Measurements from ENCODE around the gene KRT9. TPM values are rescaled to one million over a fixed set of nuclear protein-coding genes. Genes with fewer than 3 reads are reported as not detected.

Gene KRT9
- total and polyA plus RNA-seq, 4 donors: not detected

GRCh38 chr17:41518031-41518430, 53.8 kb downstream of the KRT9 start:
- no peak overlapping the region for H3K27ac ChIP-seq (ENCODE audit: low read depth in 1 of 2, low read length in 1 of 2)
- peaks cover 0 to 29% (median 0%) of the 10 kb centered on the region in 5 donors for H3K4me1 ChIP-seq (ENCODE audit: control insufficient read depth in 5 of 5, insufficient read depth in 5 of 5, low read length in 5 of 5)
- no peak for TF ChIP-seq CTCF (IDR thresholded peaks at IDR 0.05; ENCODE audit: control extremely low read depth, extremely low read depth)
- no peak overlapping the region for H3K9ac ChIP-seq (ENCODE audit: insufficient read depth in 1 of 2, low read length in 2 of 2)
- WGBS, 2 donors: 87 to 93% methylated on average over 3 of the region's 3 CpGs
- H3K4me3 ChIP-seq: no peak overlapping the region
- no peaks in the 10 kb centered on the region for H3K27me3 ChIP-seq (ENCODE audit: control insufficient read depth in 3 of 3, insufficient read depth in 3 of 3, low read length in 2 of 3)
- DNase-seq (no peak), ATAC-seq (ENCODE audit: insufficient read depth, low FRiP score) (no peak)
- peaks cover 0 to 2% (median 0%) of the 10 kb centered on the region in 4 donors for H3K9me3 ChIP-seq (ENCODE audit: control insufficient read depth in 4 of 4, insufficient read depth in 3 of 4, low read length in 3 of 4)
- H3K36me3 ChIP-seq (ENCODE audit: control insufficient read depth in 4 of 4, insufficient read depth in 4 of 4, low read length in 4 of 4): no peaks in the 10 kb centered on the region

- H3K27me3 ChIP-seq (ENCODE audit: control insufficient read depth in 3 of 3, insufficient read depth in 3 of 3, low read length in 2 of 3): no peaks in the 10 kb centered on the region
- H3K27ac ChIP-seq (ENCODE audit: low read depth in 1 of 2, low read length in 1 of 2): no peak overlapping the region
- H3K9ac ChIP-seq (ENCODE audit: insufficient read depth in 1 of 2, low read length in 2 of 2): no peak overlapping the region
- 71 to 84% methylated on average over 14 of the region's 14 CpGs for WGBS, 2 donors
- peak; percentile 49 to 68 (median 66) for DNase-seq
- peaks cover 0 to 2% (median 0%) of the 10 kb centered on the region in 4 donors for H3K9me3 ChIP-seq (ENCODE audit: control insufficient read depth in 4 of 4, insufficient read depth in 3 of 4, low read length in 3 of 4)
- H3K4me3 ChIP-seq: no peak overlapping the region
- no peaks in the 10 kb centered on the region for H3K36me3 ChIP-seq (ENCODE audit: control insufficient read depth in 4 of 4, insufficient read depth in 4 of 4, low read length in 4 of 4)
- no peak for ATAC-seq (ENCODE audit: insufficient read depth, low FRiP score)
- H3K4me1 ChIP-seq (ENCODE audit: control insufficient read depth in 5 of 5, insufficient read depth in 5 of 5, low read length in 5 of 5): peaks cover 0 to 22% (median 0%) of the 10 kb centered on the region in 5 donors
- TF ChIP-seq CTCF (IDR thresholded peaks at IDR 0.05; ENCODE audit: control extremely low read depth, extremely low read depth): no peak
These were observed 55.0 kb downstream of the KRT9 start for GRCh38 chr17:41516830-41517283.

GRCh38 chr17:41516147-41516829, 55.6 kb downstream of the KRT9 start:
- ATAC-seq (ENCODE audit: insufficient read depth, low FRiP score): no peak
- no peak for TF ChIP-seq CTCF (IDR thresholded peaks at IDR 0.05; ENCODE audit: control extremely low read depth, extremely low read depth)
- no peak for DNase-seq
- Histone ChIP-seq H3K36me3 (ENCODE audit: control insufficient read depth in 4 of 4, insufficient read depth in 4 of 4, low read length in 4 of 4) (no peaks in the 10 kb centered on the region), H3K4me1 (ENCODE audit: control insufficient read depth in 5 of 5, insufficient read depth in 5 of 5, low read length in 5 of 5) (peaks cover 0 to 19% (median 0%) of the 10 kb centered on the region in 5 donors), H3K27me3 (ENCODE audit: control insufficient read depth in 3 of 3, insufficient read depth in 3 of 3, low read length in 2 of 3) (no peaks in the 10 kb centered on the region), H3K4me3 (no peak overlapping the region), H3K9ac (ENCODE audit: insufficient read depth in 1 of 2, low read length in 2 of 2) (no peak overlapping the region), H3K27ac (ENCODE audit: low read depth in 1 of 2, low read length in 1 of 2) (no peak overlapping the region), H3K9me3 (ENCODE audit: control insufficient read depth in 4 of 4, insufficient read depth in 3 of 4, low read length in 3 of 4) (peaks cover 0 to 2% (median 0%) of the 10 kb centered on the region in 4 donors)
- 73 to 84% methylated on average over 14 of the region's 14 CpGs for WGBS, 2 donors

Other genes starting within 250 kb of the KRT9 start
- not detected for gene KRT33A, start 221.2 kb downstream of the KRT9 start, total RNA-seq
- not detected for gene KRT33A, start 221.2 kb downstream of the KRT9 start, polyA plus RNA-seq
- gene KRT33B, start 202.2 kb downstream of the KRT9 start, total RNA-seq: not detected
- gene KRT33B, start 202.2 kb downstream of the KRT9 start, polyA plus RNA-seq: not detected
- gene KRT34, start 189.8 kb downstream of the KRT9 start, total RNA-seq: not detected
- not detected for gene KRT34, start 189.8 kb downstream of the KRT9 start, polyA plus RNA-seq
- not detected for gene KRT31, start 174.5 kb downstream of the KRT9 start, total RNA-seq
- gene KRT31, start 174.5 kb downstream of the KRT9 start, polyA plus RNA-seq: under 1 TPM in 1 of 2 donors, not detected in 1; 0.02 TPM
- not detected for gene KRT37, start 147.5 kb downstream of the KRT9 start, total RNA-seq
- gene KRT37, start 147.5 kb downstream of the KRT9 start, polyA plus RNA-seq: not detected
- not detected for gene KRT38, start 131.1 kb downstream of the KRT9 start, total RNA-seq
- gene KRT38, start 131.1 kb downstream of the KRT9 start, polyA plus RNA-seq: not detected
- not detected for gene KRT32, start 104.7 kb downstream of the KRT9 start, total RNA-seq
- gene KRT32, start 104.7 kb downstream of the KRT9 start, polyA plus RNA-seq: not detected
- gene KRT35, start 90.9 kb downstream of the KRT9 start, total RNA-seq: not detected
- not detected for gene KRT35, start 90.9 kb downstream of the KRT9 start, polyA plus RNA-seq
- not detected for gene KRT36, start 82.1 kb downstream of the KRT9 start, total RNA-seq
- under 1 TPM in 1 of 2 donors, not detected in 1; 0.02 TPM for gene KRT36, start 82.1 kb downstream of the KRT9 start, polyA plus RNA-seq
- 10 to 100 TPM in 1 of 2 donors, 1 to 10 TPM in 1; 7.9 to 11.6 TPM for gene KRT13, start 66.4 kb downstream of the KRT9 start, total RNA-seq
- gene KRT13, start 66.4 kb downstream of the KRT9 start, polyA plus RNA-seq: 10 to 100 TPM in 1 of 2 donors, 1 to 10 TPM in 1; 4.0 to 16.1 TPM
- gene KRT15, start 53.2 kb downstream of the KRT9 start, total RNA-seq: 10 to 100 TPM; 20.4 to 51.7 TPM
- 10 to 100 TPM; 15.2 to 33.6 TPM for gene KRT15, start 53.2 kb downstream of the KRT9 start, polyA plus RNA-seq
- gene KRT19, start 43.8 kb downstream of the KRT9 start, total RNA-seq: 100 to 1,000 TPM; 495 to 770 TPM
- gene KRT19, start 43.8 kb downstream of the KRT9 start, polyA plus RNA-seq: 100 to 1,000 TPM; 637 to 811 TPM
- under 1 TPM in 1 of 2 donors, not detected in 1; 0.71 TPM for gene KRT14, start 14.8 kb upstream of the KRT9 start, total RNA-seq
- under 1 TPM; 0.37 to 0.63 TPM for gene KRT14, start 14.8 kb upstream of the KRT9 start, polyA plus RNA-seq
- gene KRT16, start 40.7 kb upstream of the KRT9 start, total RNA-seq: under 1 TPM in 1 of 2 donors, not detected in 1; 0.28 TPM
- gene KRT16, start 40.7 kb upstream of the KRT9 start, polyA plus RNA-seq: under 1 TPM; 0.10 to 0.18 TPM
- 10 to 100 TPM; 39.8 to 45.4 TPM for gene KRT17, start 52.5 kb upstream of the KRT9 start, total RNA-seq
- 10 to 100 TPM; 27.3 to 47.2 TPM for gene KRT17, start 52.5 kb upstream of the KRT9 start, polyA plus RNA-seq
- 100 to 1,000 TPM; 381 to 872 TPM for gene EIF1, start 116.8 kb upstream of the KRT9 start, total RNA-seq
- gene EIF1, start 116.8 kb upstream of the KRT9 start, polyA plus RNA-seq: 100 to 1,000 TPM; 485 to 867 TPM
- gene GAST, start 140.3 kb upstream of the KRT9 start, total RNA-seq: not detected
- not detected for gene GAST, start 140.3 kb upstream of the KRT9 start, polyA plus RNA-seq
- gene HAP1, start 162.6 kb upstream of the KRT9 start, total RNA-seq: under 1 TPM; 0.21 to 0.26 TPM
- under 1 TPM; 0.07 to 0.57 TPM for gene HAP1, start 162.6 kb upstream of the KRT9 start, polyA plus RNA-seq
- 100 to 1,000 TPM; 118 to 150 TPM for gene JUP, start 214.7 kb upstream of the KRT9 start, total RNA-seq
- gene JUP, start 214.7 kb upstream of the KRT9 start, polyA plus RNA-seq: 10 to 100 TPM; 60.9 to 83.6 TPM
- 10 to 100 TPM; 12.3 to 13.2 TPM for gene P3H4, start 239.9 kb upstream of the KRT9 start, total RNA-seq
- gene P3H4, start 239.9 kb upstream of the KRT9 start, polyA plus RNA-seq: 1 to 10 TPM; 6.8 to 9.6 TPM
- 10 to 100 TPM; 53.2 to 64.4 TPM for gene FKBP10, start 240.9 kb upstream of the KRT9 start, total RNA-seq
- 10 to 100 TPM; 32.6 to 43.3 TPM for gene FKBP10, start 240.9 kb upstream of the KRT9 start, polyA plus RNA-seq